Endodermal cell (in vitro differentiated cells): ENCODE measurements around the gene TNFAIP2. TPM values are rescaled to one million over a fixed set of nuclear protein-coding genes. Genes with fewer than 3 reads are reported as not detected.

ENCODE experiments used
- DNase-seq: peaks from one replicate; pipeline ENCODE4 v3.0.0-alpha.2; 2017
- H3K27ac ChIP-seq: 2 replicates; pipeline ENCODE4 v1.5.1; 2013; ENCODE audit warnings: mild to moderate bottlenecking, low read depth, low read length, moderate library complexity
- H3K27me3 ChIP-seq: 2 replicates; pipeline ENCODE4 v1.6.1; 2013; ENCODE audit warnings: mild to moderate bottlenecking, low read length, moderate library complexity; ENCODE audit not compliant: insufficient read depth, control insufficient read depth, poor library complexity, severe bottlenecking
- H3K36me3 ChIP-seq: 2 replicates; pipeline ENCODE4 v1.7.0; 2013; ENCODE audit warnings: mild to moderate bottlenecking, low read length, moderate library complexity; ENCODE audit not compliant: control insufficient read depth, insufficient read depth
- H3K4me1 ChIP-seq: one replicate; pipeline ENCODE4 v1.7.0; 2013; ENCODE audit warnings: low read length; ENCODE audit not compliant: control insufficient read depth, insufficient read depth
- H3K4me3 ChIP-seq: 2 replicates; pipeline ENCODE4 v1.5.1; 2013; ENCODE audit warnings: mild to moderate bottlenecking, low read length, moderate library complexity
- H3K9ac ChIP-seq: 2 replicates; pipeline ENCODE4 v1.6.1; 2013; ENCODE audit warnings: mild to moderate bottlenecking, low read length, moderate library complexity; ENCODE audit not compliant: poor library complexity, severe bottlenecking; ENCODE audit errors: extremely low read depth
- H3K9me3 ChIP-seq: 2 replicates; pipeline ENCODE4 v1.6.1; 2013; ENCODE audit warnings: mild to moderate bottlenecking, low read length, moderate library complexity; ENCODE audit not compliant: control insufficient read depth
- H3K27ac Mint-ChIP-seq: 2 replicates; pipeline ENCODE4 v1.8.0; 2020; ENCODE audit warnings: mixed read lengths
- H3K27me3 Mint-ChIP-seq: 2 replicates; pipeline ENCODE4 v1.8.0; 2021; ENCODE audit warnings: mild to moderate bottlenecking, mixed read lengths; ENCODE audit not compliant: insufficient read depth
- H3K36me3 Mint-ChIP-seq: 2 replicates; pipeline ENCODE4 v1.8.0; 2020; ENCODE audit warnings: low read depth, mixed read lengths
- H3K4me1 Mint-ChIP-seq: 2 replicates; pipeline ENCODE4 v1.8.0; 2020; ENCODE audit warnings: mixed read lengths
- H3K4me3 Mint-ChIP-seq: 2 replicates; pipeline ENCODE4 v1.8.0; 2020; ENCODE audit warnings: mild to moderate bottlenecking, moderate library complexity, mixed read lengths
- H3K9me3 Mint-ChIP-seq: 2 replicates; pipeline ENCODE4 v1.8.0; 2020; ENCODE audit warnings: mild to moderate bottlenecking, mixed read lengths
- CTCF ChIP-seq: fragments of 200-600 bp; sonication (generic); conservative IDR thresholded peaks from 2 replicates; pipeline ENCODE4 v1.5.0; 2021; ENCODE audit warnings: antibody characterized with exemption, mild to moderate bottlenecking
- WGBS, 2 experiments: methylation state at CpG; one replicate each; pipeline versions ENCODE4 v1.1.5 to v1.1.7; 2013; ENCODE audit warnings: missing lambda C conversion rate in 2 of 2, mixed read lengths in 1 of 2; ENCODE audit not compliant: insufficient coverage in 1 of 2, insufficient read length in 1 of 2; 5-methylcytosine and 5-hydroxymethylcytosine counted together
- total RNA-seq, 2 donors: library from RNA; stranded (reverse); fragmentation: NEBNext Ultra II Directional in 1 of 2; extraction: Animal tissue kit (Norgen Biotek cat#: 25700) in 1 of 2; gene quantifications; 2 replicates in 1 of 2; 3 replicates in 1 of 2; pipeline ENCODE4 v1.2.1, GENCODE V29; 2021

TNFAIP2 gene
- total RNA-seq, 2 donors from 2014 or later, result 16.8 to 19.4 TPM

GRCh38 chr14:103078420-103078749 is 44.9 kb upstream of the TNFAIP2 start:
- no peaks in the 10 kb centered on the region for H3K36me3 ChIP-seq
- no peaks in the 10 kb centered on the region for H3K9me3 ChIP-seq
- Mint-ChIP-seq H3K9me3 (no peaks in the 10 kb centered on the region), H3K27me3 (peaks cover 6% of the 10 kb centered on the region), H3K4me1 (no peaks in the 10 kb centered on the region), H3K27ac (no peak overlapping the region), H3K36me3 (no peaks in the 10 kb centered on the region), H3K4me3 (no peak overlapping the region)
- H3K9ac ChIP-seq, result no peak overlapping the region
- H3K27me3 ChIP-seq, result peaks cover 39% of the 10 kb centered on the region
- 3 to 17% methylated on average over 3 to 9 of the region's 9 CpGs for WGBS, 2 experiments
- DNase-seq, result peak; percentile 90
- peak; percentile 83 for TF ChIP-seq CTCF
- H3K4me3 ChIP-seq, result no peak overlapping the region
- H3K27ac ChIP-seq, result no peak overlapping the region
- no peaks in the 10 kb centered on the region for H3K4me1 ChIP-seq

GRCh38 chr14:103078860-103079587 is 44.2 kb upstream of the TNFAIP2 start:
- no peak for TF ChIP-seq CTCF
- Histone ChIP-seq H3K4me3 (no peak overlapping the region), H3K27me3 (peaks cover 46% of the 10 kb centered on the region), H3K4me1 (no peaks in the 10 kb centered on the region), H3K27ac (no peak overlapping the region), H3K9ac (no peak overlapping the region), H3K36me3 (no peaks in the 10 kb centered on the region), H3K9me3 (no peaks in the 10 kb centered on the region)
- Mint-ChIP-seq H3K4me3 (no peak overlapping the region), H3K36me3 (no peaks in the 10 kb centered on the region), H3K27ac (no peak overlapping the region), H3K9me3 (no peaks in the 10 kb centered on the region), H3K27me3 (peaks cover 6% of the 10 kb centered on the region), H3K4me1 (no peaks in the 10 kb centered on the region)
- no peak for DNase-seq
- 83 to 87% methylated on average over 10 to 11 of the region's 11 CpGs for WGBS, 2 experiments

- H3K27ac Mint-ChIP-seq, result no peak overlapping the region
- H3K9me3 ChIP-seq, result no peaks in the 10 kb centered on the region
- H3K9ac ChIP-seq, result no peak overlapping the region
- H3K4me3 ChIP-seq, result no peak overlapping the region
- H3K4me1 ChIP-seq, result no peaks in the 10 kb centered on the region
- H3K27ac ChIP-seq, result no peak overlapping the region
- peaks cover 62% of the 10 kb centered on the region for H3K27me3 ChIP-seq
- H3K9me3 Mint-ChIP-seq, result no peaks in the 10 kb centered on the region
- DNase-seq, result no peak
- TF ChIP-seq CTCF, result no peak
- no peaks in the 10 kb centered on the region for H3K36me3 ChIP-seq
- H3K36me3 Mint-ChIP-seq, result no peaks in the 10 kb centered on the region
- 88 to 95% methylated on average over 1 to 2 of the region's 2 CpGs for WGBS, 2 experiments
- no peaks in the 10 kb centered on the region for H3K4me1 Mint-ChIP-seq
- no peak overlapping the region for H3K4me3 Mint-ChIP-seq
- peaks cover 5% of the 10 kb centered on the region for H3K27me3 Mint-ChIP-seq
These were observed 41.3 kb upstream of the TNFAIP2 start for GRCh38 chr14:103081951-103082350.
